Erythroblast (primary cell): ENCODE results near the gene CACNB3.

Source experiments
- GATA1 ChIP-seq: IDR thresholded peaks from 2 replicates; pipeline ENCODE4 v1.6.1; 2011; ENCODE audit warnings: low read depth, mild to moderate bottlenecking, control low read depth, low read length, moderate library complexity
- POLR2A ChIP-seq: IDR thresholded peaks from 2 replicates; pipeline ENCODE4 v1.6.1; 2011; ENCODE audit warnings: mild to moderate bottlenecking, low read length

DNA sequence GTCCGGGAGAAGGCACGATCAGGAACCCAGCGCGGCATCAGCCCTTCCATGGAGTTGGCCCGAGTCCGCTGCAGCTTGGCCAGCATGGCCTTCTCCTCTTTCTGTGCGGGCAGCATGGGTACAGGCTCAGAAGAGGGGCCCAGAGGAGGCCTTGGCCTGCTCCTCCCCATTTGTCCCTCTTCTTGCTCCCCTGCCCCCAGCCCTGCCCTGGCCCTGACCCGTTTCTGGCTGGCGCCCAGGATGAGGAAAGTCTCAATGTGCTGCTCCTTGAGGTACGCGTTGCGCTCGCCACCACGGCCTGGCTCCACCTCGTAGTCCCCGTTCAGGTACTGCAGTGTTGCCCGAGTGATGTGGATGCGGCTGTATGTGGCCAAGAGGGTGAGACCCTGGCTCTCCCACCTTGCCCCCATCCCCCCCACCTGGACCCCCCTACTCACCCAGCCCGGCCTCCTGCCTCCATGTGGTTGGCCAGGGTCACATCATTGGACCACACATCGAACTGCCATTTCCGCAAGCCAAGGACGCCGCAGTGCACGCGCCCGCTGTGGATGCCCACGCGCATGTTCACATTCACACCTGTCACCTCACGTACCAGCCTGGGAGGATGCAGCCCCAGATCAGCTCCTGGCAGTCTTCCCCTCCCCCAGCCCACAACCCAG lies 42.2 kb upstream of the CACNB3 start:
- TF ChIP-seq POLR2A = no peak
- TF ChIP-seq GATA1 = no peak
